ENCODE data around the gene KCNMA1.

DNA sequence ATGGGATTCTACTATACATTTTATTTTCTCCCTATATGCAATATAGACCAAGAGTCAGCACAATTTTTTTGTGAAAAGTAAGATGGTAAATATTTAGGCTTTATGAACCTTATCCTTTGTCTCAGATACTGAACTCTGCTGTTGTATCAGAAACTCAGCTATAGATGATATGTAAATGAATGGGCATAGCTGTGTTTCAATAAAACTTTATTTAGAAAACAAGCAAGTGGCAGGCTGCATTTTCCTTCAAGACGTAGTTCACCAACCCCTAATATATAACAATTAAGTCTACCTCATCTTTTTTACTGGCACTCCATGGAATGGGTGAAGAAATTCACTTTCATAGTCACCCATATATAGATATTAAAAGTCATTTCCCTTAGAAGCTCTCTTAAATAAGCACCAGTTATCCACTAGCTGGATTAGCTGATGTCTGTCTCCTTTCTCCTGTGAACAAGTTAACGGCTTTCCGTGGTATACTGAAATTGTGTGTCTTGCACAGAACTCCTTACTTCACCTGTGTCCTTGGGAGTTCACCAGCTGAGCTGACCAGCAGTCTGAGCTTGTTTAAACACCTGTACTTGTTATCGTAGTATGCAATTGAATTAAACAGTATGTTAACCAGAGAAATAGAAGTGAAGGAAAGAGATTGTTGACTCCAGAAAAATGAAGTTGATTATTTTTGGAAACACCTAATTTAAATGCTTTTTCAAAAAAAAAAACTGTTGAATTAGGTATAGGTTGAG is 770.6 kb downstream of the KCNMA1 start:
- TF ChIP-seq, protein P1, sequence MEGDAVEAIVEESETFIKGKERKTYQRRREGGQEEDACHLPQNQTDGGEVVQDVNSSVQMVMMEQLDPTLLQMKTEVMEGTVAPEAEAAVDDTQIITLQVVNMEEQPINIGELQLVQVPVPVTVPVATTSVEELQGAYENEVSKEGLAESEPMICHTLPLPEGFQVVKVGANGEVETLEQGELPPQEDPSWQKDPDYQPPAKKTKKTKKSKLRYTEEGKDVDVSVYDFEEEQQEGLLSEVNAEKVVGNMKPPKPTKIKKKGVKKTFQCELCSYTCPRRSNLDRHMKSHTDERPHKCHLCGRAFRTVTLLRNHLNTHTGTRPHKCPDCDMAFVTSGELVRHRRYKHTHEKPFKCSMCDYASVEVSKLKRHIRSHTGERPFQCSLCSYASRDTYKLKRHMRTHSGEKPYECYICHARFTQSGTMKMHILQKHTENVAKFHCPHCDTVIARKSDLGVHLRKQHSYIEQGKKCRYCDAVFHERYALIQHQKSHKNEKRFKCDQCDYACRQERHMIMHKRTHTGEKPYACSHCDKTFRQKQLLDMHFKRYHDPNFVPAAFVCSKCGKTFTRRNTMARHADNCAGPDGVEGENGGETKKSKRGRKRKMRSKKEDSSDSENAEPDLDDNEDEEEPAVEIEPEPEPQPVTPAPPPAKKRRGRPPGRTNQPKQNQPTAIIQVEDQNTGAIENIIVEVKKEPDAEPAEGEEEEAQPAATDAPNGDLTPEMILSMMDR (IDR thresholded peaks at IDR 0.05) = no peak
- no peak for TF ChIP-seq EP300 (IDR thresholded peaks at IDR 0.05)
